A549 (cell line): Measurements from ENCODE around the gene SCYL2.
"Not testable (repeated sequence)": the region's sequence is repeated elsewhere in the genome, so short reads cannot be mapped to it uniquely, and the experiment has no call there.

Source experiments
- HDAC2 ChIP-seq: fragments of 200-600 bp; sonication (generic); IDR thresholded peaks from 2 replicates; pipeline ENCODE4 v1.6.1; 2016
- POLR2A ChIP-seq: IDR thresholded peaks from 2 replicates; pipeline ENCODE4 v1.6.1; 2012; ENCODE audit warnings: mild to moderate bottlenecking, low read length
- USF2 ChIP-seq: fragments of 450-650 bp; IDR thresholded peaks from 2 replicates; pipeline ENCODE4 v1.6.1; 2014; ENCODE audit warnings: antibody characterized with exemption

GRCh38 chr12:100231873-100232272, 35.1 kb upstream of the SCYL2 start:
- TF ChIP-seq USF2, HDAC2, POLR2A: not testable (repeated sequence)
